Stimulated activated CD8-positive, alpha-beta memory T cell treated with anti-CD3 and anti-CD28 coated beads, Interleukin-4, amount 100 ng/mL, for 48 hours (primary cell): Measurements from ENCODE around the gene ATP6V1B1.
"Not testable (repeated sequence)": the region's sequence is repeated elsewhere in the genome, so short reads cannot be mapped to it uniquely, and the experiment has no call there.

Source experiments
- DNase-seq: peaks from one replicate; pipeline ENCODE4 v3.0.0-alpha.2; 2020

The ATP6V1B1 gene

GRCh38 chr2:70992945-70993853, 57.5 kb downstream of the ATP6V1B1 start:
- DNase-seq = no peak

GRCh38 chr2:70994009-70994698, 58.5 kb downstream of the ATP6V1B1 start:
- peak; percentile 78 for DNase-seq

GRCh38 chr2:70994699-70995425, 59.2 kb downstream of the ATP6V1B1 start, which contains the start of gene TEX261:
Gene TEX261, minus strand, starts transcription at chr2:70994873. Its CDS starts 116 bp downstream, at chr2:70994757.
- peak; percentile 94 for DNase-seq

- peak; percentile 63 for DNase-seq
These were observed 59.7 kb downstream of the ATP6V1B1 start for GRCh38 chr2:70995426-70995729.

- not testable (repeated sequence) for DNase-seq
These were observed 63.2 kb downstream of the ATP6V1B1 start for GRCh38 chr2:70998885-70999284.

- no peak for DNase-seq
These were observed 63.7 kb downstream of the ATP6V1B1 start for GRCh38 chr2:70999362-70999761.

- DNase-seq = not testable (repeated sequence)
These were observed 64.2 kb downstream of the ATP6V1B1 start for GRCh38 chr2:70999931-71000330.

- peak; percentile 87 for DNase-seq
These were observed 65.3 kb downstream of the ATP6V1B1 start for GRCh38 chr2:71000780-71001591.

GRCh38 chr2:71001592-71001927, 65.9 kb downstream of the ATP6V1B1 start:
- no peak for DNase-seq

- no peak for DNase-seq
These were observed 66.4 kb downstream of the ATP6V1B1 start for GRCh38 chr2:71001981-71002570.

- no peak for DNase-seq
These were observed 67.7 kb downstream of the ATP6V1B1 start for GRCh38 chr2:71003396-71003795.

GRCh38 chr2:71003966-71004755, 68.5 kb downstream of the ATP6V1B1 start:
- no peak for DNase-seq

GRCh38 chr2:71004857-71005256, 69.2 kb downstream of the ATP6V1B1 start:
- DNase-seq = no peak

- no peak for DNase-seq
These were observed 69.8 kb downstream of the ATP6V1B1 start for GRCh38 chr2:71005271-71006202.

GRCh38 chr2:71006323-71006722, 70.6 kb downstream of the ATP6V1B1 start:
- no peak for DNase-seq

- DNase-seq = no peak
These were observed 71.5 kb downstream of the ATP6V1B1 start for GRCh38 chr2:71006955-71007799.

- DNase-seq = no peak
These were observed 72.6 kb downstream of the ATP6V1B1 start for GRCh38 chr2:71008342-71008741.

- DNase-seq = not testable (repeated sequence)
These were observed 76.1 kb downstream of the ATP6V1B1 start for GRCh38 chr2:71011786-71012185.
